Measurements from ENCODE around the gene RBKS. TPM values are rescaled to one million over a fixed set of nuclear protein-coding genes. Genes with fewer than 3 reads are reported as not detected.

Gene RBKS
- total and polyA plus RNA-seq, 2 donors (not counting 1 experiment from before 2014, with no cell fraction given) = 1.3 to 2.6 TPM

DNA sequence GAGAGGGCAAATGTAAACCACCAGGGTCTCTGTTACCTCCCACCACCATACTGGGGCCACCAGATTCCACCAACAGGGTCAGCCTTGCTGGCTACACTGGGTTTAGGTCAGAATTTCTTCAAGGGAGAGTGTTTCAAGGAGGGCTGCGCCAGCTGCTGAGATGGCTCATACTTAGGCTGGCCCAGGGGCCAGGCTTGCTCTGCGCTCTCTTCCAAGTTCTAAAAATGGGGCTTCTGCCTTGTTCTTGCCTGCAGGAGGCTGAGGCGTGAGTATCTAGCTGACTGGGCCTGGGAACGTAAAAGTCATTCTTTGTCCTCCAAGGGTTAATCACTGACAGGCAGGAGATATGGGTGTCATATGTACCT is 90.6 kb downstream of the RBKS start:
- peak overlapping the region; percentile 13 for H3K4me2 ChIP-seq (ENCODE audit: extremely low read depth, insufficient read depth, low read length)
- no peaks in the 10 kb centered on the region for H3K27me3 ChIP-seq (ENCODE audit: control insufficient read depth, insufficient read depth, low read length)
- peak overlapping the region in 2 of 4 experiments; percentile 3 to 9 for H3K4me3 ChIP-seq (replicated peaks in 1 of 4; ENCODE audit: control extremely low read depth in 1 of 4, insufficient read depth in 1 of 4, low read depth in 3 of 4, low read length in 4 of 4)
- H3K9me3 ChIP-seq (ENCODE audit: control insufficient read depth, insufficient read depth, low read depth, low read length) = no peaks in the 10 kb centered on the region
- H3K4me1 ChIP-seq (ENCODE audit: control insufficient read depth, extremely low read depth, insufficient read depth, low read length) = peaks cover 39% of the 10 kb centered on the region
- H3K27ac ChIP-seq (ENCODE audit: insufficient read depth, low read length) = peak overlapping the region; percentile 94
- no peaks in the 10 kb centered on the region for H3K36me3 ChIP-seq (ENCODE audit: control insufficient read depth, insufficient read depth, low read length)
- H2AFZ ChIP-seq (ENCODE audit: low read length) = no peak overlapping the region
- H3K79me2 ChIP-seq (ENCODE audit: control insufficient read depth, insufficient read depth, low read length) = no peaks in the 10 kb centered on the region
- TF ChIP-seq, protein P1, sequence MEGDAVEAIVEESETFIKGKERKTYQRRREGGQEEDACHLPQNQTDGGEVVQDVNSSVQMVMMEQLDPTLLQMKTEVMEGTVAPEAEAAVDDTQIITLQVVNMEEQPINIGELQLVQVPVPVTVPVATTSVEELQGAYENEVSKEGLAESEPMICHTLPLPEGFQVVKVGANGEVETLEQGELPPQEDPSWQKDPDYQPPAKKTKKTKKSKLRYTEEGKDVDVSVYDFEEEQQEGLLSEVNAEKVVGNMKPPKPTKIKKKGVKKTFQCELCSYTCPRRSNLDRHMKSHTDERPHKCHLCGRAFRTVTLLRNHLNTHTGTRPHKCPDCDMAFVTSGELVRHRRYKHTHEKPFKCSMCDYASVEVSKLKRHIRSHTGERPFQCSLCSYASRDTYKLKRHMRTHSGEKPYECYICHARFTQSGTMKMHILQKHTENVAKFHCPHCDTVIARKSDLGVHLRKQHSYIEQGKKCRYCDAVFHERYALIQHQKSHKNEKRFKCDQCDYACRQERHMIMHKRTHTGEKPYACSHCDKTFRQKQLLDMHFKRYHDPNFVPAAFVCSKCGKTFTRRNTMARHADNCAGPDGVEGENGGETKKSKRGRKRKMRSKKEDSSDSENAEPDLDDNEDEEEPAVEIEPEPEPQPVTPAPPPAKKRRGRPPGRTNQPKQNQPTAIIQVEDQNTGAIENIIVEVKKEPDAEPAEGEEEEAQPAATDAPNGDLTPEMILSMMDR (conservative IDR thresholded peaks at IDR 0.05 in 1 of 2, IDR thresholded peaks at IDR 0.05 in 1 of 2; ENCODE audit: low read depth in 1 of 2, low read length in 2 of 2) = peak; percentile 7 to 15
- TF ChIP-seq EZH2 (IDR thresholded peaks at IDR 0.05; ENCODE audit: low read length, missing control alignments) = no peak
- peak overlapping the region; percentile 24 for H3K9ac ChIP-seq (ENCODE audit: insufficient read depth, low read length)
- no peak for DNase-seq (ENCODE audit: low read depth in 2 of 2)
- H4K20me1 ChIP-seq (ENCODE audit: control insufficient read depth, extremely low read depth, insufficient read depth, low read length) = no peaks in the 10 kb centered on the region

- no peaks in the 10 kb centered on the region for H4K20me1 ChIP-seq (ENCODE audit: control insufficient read depth, extremely low read depth, insufficient read depth, low read length)
- peak overlapping the region; percentile 63 for H3K9ac ChIP-seq (ENCODE audit: insufficient read depth, low read length)
- H3K4me3 ChIP-seq (replicated peaks in 1 of 4; ENCODE audit: control extremely low read depth in 1 of 4, insufficient read depth in 1 of 4, low read depth in 3 of 4, low read length in 4 of 4) = peak overlapping the region in 2 of 4 experiments; percentile 3 to 9
- H2AFZ ChIP-seq (ENCODE audit: low read length) = no peak overlapping the region
- TF ChIP-seq, protein P1 (conservative IDR thresholded peaks at IDR 0.05 in 1 of 2, IDR thresholded peaks at IDR 0.05 in 1 of 2; ENCODE audit: low read depth in 1 of 2, low read length in 2 of 2) = no peak
- no peak for TF ChIP-seq EZH2 (IDR thresholded peaks at IDR 0.05; ENCODE audit: low read length, missing control alignments)
- peak overlapping the region; percentile 98 for H3K27ac ChIP-seq (ENCODE audit: insufficient read depth, low read length)
- H3K9me3 ChIP-seq (ENCODE audit: control insufficient read depth, insufficient read depth, low read depth, low read length) = no peaks in the 10 kb centered on the region
- peak overlapping the region; percentile 61 for H3K4me2 ChIP-seq (ENCODE audit: extremely low read depth, insufficient read depth, low read length)
- H3K36me3 ChIP-seq (ENCODE audit: control insufficient read depth, insufficient read depth, low read length) = no peaks in the 10 kb centered on the region
- no peaks in the 10 kb centered on the region for H3K27me3 ChIP-seq (ENCODE audit: control insufficient read depth, insufficient read depth, low read length)
- DNase-seq (ENCODE audit: low read depth in 2 of 2) = peak; percentile 99 to 100
- H3K4me1 ChIP-seq (ENCODE audit: control insufficient read depth, extremely low read depth, insufficient read depth, low read length) = peaks cover 39% of the 10 kb centered on the region
- H3K79me2 ChIP-seq (ENCODE audit: control insufficient read depth, insufficient read depth, low read length) = no peaks in the 10 kb centered on the region
Measured at GRCh38 chr2:27798948-27799645, 91.1 kb downstream of the RBKS start.

DNA sequence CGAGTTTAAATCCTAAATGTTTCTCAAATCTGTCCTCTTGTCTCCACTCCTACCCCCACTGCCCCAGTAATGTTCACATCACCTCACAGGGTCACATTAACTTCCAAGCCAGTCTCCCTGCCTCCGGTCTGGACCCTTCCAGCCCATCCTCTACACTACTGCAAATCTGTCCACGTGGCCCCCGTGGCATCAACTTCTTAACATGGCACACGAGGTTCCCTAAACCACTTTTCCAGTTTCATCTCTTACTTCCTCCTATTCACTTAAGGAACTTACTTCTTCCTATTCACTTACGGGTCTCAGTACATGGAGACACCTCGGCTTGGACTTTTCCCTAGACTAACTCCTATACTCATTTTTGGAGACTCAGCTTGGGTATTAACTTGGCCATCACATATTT is 91.7 kb downstream of the RBKS start:
- no peak for TF ChIP-seq EZH2 (IDR thresholded peaks at IDR 0.05; ENCODE audit: low read length, missing control alignments)
- TF ChIP-seq, protein P1 (conservative IDR thresholded peaks at IDR 0.05 in 1 of 2, IDR thresholded peaks at IDR 0.05 in 1 of 2; ENCODE audit: low read depth in 1 of 2, low read length in 2 of 2) = no peak
- Histone ChIP-seq H3K27me3 (ENCODE audit: control insufficient read depth, insufficient read depth, low read length) (no peaks in the 10 kb centered on the region), H3K4me2 (ENCODE audit: extremely low read depth, insufficient read depth, low read length) (no peak overlapping the region), H4K20me1 (ENCODE audit: control insufficient read depth, extremely low read depth, insufficient read depth, low read length) (no peaks in the 10 kb centered on the region), H3K27ac (ENCODE audit: insufficient read depth, low read length) (peak overlapping the region; percentile 98), H3K9me3 (ENCODE audit: control insufficient read depth, insufficient read depth, low read depth, low read length) (no peaks in the 10 kb centered on the region), H3K36me3 (ENCODE audit: control insufficient read depth, insufficient read depth, low read length) (no peaks in the 10 kb centered on the region), H2AFZ (ENCODE audit: low read length) (no peak overlapping the region), H3K4me3 (replicated peaks in 1 of 4; ENCODE audit: control extremely low read depth in 1 of 4, insufficient read depth in 1 of 4, low read depth in 3 of 4, low read length in 4 of 4) (no peak overlapping the region), H3K79me2 (ENCODE audit: control insufficient read depth, insufficient read depth, low read length) (no peaks in the 10 kb centered on the region), H3K4me1 (ENCODE audit: control insufficient read depth, extremely low read depth, insufficient read depth, low read length) (peaks cover 39% of the 10 kb centered on the region), H3K9ac (ENCODE audit: insufficient read depth, low read length) (peak overlapping the region; percentile 63)
- DNase-seq (ENCODE audit: low read depth in 2 of 2) = no peak
